NCI-H345 treated with DMSO at 0.1 percent for 48 hours (cell line): Measurements from ENCODE around the gene DDX51.

ENCODE experiments used
- DNase-seq: peaks from one replicate; lab custom pipeline; 2025; ENCODE audit not compliant: unreplicated experiment; lab: John Stamatoyannopoulos, UW

Gene DDX51, protein sequence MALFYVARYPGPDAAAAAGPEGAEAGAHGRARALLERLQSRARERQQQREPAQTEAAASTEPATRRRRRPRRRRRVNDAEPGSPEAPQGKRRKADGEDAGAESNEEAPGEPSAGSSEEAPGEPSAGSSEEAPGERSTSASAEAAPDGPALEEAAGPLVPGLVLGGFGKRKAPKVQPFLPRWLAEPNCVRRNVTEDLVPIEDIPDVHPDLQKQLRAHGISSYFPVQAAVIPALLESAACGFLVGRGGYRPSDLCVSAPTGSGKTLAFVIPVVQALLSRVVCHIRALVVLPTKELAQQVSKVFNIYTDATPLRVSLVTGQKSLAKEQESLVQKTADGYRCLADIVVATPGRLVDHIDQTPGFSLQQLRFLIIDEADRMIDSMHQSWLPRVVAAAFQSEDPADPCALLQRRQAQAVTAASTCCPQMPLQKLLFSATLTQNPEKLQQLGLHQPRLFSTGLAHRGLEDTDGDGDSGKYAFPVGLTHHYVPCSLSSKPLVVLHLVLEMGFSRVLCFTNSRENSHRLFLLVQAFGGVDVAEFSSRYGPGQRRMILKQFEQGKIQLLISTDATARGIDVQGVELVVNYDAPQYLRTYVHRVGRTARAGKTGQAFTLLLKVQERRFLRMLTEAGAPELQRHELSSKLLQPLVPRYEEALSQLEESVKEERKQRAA

GRCh38 chr12:132144115-132144809 is at the start of gene DDX51, which contains the start of gene NOC4L:
TSS of gene DDX51 (minus strand) at chr12:132144319. CDS start at chr12:132144296, 23 bp downstream.
TSS of gene NOC4L (plus strand) at chr12:132144457. CDS start at chr12:132144489, 32 bp downstream.
- peak; percentile 85 for DNase-seq

DNA sequence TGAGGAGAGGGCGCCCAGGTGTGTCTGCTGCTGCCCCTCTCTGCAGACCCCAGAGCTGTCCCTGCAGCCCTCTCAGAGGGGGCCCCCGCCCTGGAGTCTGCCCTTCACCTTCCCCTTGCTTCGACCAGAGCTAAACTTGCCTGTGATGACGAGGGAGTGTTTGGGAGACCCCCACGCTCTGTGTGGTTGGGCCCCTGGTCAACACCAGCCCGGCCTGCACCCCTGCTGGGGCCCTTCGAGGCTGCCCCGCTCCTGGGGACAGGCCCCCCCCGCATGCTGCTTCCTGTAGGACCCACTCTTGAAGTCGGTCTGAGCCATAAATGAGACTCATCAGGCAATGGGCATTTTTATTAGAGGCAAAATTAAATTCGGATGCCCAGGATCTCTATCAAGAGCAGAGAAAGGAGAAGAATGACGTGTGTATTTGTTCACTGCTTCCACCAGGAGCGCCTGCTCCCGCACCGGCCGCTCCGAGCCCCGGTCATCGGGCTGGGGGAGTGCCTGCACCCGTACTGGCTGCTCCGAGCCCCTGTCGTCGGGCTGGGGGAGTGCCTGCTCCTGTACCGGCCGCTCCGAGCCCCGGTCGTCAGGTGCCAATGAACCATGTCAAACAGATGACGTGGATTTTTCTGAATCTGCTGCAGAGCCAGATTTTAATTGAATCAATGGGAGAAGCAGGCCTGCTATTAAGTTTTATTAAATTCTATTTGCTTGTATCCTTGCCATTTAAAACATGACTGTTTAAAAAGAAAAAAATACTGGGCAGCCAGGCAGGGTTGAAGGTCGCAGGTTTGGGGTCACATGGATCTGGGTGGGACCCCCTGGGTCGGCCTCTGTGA is 47.8 kb upstream of the DDX51 start:
- no peak for DNase-seq

DNA sequence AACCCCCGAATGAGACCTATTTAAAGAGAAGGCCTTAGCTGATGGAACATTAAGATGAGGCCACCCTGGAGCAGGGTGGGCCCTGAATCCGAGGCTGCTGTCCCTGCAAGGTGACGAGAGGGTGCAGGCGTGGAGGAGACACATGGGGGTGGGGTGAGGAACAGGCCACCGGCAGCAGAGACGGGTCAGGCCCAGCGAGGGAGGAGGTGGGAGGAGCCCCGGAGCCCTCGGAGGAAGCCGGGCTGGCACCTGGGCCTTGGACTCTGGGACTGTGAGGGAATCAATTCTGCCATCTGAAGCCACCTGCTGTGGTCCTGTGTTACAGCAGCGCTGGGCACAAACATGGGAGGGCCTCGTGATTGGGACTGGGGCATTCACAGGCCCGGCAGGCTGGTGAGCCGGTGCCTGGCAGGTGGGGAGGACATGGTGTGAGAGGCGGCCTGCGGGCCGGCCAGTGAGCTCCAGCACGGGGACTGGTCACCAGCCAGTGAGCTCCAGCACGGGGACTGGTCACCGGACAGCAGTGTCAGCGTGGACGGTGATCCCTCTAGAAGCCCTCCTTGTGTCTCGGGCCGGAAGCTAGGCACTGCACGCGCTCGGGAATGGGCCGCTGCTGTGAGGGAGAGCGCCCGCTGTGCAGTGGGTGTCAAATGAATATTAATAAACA is 46.8 kb upstream of the DDX51 start:
- DNase-seq: no peak

- DNase-seq: no peak
Measured at GRCh38 chr12:132190012-132190755, 46.1 kb upstream of the DDX51 start.

GRCh38 chr12:132189378-132190011 is 45.4 kb upstream of the DDX51 start:
- DNase-seq: peak; percentile 77

DNA sequence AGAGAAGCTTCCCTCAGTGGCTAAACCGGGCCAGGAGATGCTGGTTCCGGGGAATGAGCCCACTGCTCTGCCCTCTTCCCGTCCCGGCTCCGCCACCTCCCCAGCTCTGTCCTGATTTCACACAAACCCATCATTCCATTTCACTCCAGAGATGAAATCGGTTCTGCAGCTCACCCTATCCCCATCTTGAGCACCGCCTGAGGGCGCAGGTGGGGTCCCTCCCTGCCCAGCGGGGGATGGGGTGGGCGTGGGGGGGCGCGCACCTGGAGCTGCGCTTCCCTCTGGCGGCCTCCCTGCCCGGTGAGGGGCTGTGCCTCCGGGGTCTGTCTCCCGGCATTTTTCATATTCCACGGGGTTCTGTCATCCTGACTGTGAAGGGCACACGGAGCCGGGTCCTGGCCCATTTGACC is 44.8 kb upstream of the DDX51 start:
- DNase-seq: no peak

- no peak for DNase-seq
Measured at GRCh38 chr12:132188451-132188901, 44.4 kb upstream of the DDX51 start.

- DNase-seq: no peak
Measured at GRCh38 chr12:132187646-132188450, 43.7 kb upstream of the DDX51 start.

DNA sequence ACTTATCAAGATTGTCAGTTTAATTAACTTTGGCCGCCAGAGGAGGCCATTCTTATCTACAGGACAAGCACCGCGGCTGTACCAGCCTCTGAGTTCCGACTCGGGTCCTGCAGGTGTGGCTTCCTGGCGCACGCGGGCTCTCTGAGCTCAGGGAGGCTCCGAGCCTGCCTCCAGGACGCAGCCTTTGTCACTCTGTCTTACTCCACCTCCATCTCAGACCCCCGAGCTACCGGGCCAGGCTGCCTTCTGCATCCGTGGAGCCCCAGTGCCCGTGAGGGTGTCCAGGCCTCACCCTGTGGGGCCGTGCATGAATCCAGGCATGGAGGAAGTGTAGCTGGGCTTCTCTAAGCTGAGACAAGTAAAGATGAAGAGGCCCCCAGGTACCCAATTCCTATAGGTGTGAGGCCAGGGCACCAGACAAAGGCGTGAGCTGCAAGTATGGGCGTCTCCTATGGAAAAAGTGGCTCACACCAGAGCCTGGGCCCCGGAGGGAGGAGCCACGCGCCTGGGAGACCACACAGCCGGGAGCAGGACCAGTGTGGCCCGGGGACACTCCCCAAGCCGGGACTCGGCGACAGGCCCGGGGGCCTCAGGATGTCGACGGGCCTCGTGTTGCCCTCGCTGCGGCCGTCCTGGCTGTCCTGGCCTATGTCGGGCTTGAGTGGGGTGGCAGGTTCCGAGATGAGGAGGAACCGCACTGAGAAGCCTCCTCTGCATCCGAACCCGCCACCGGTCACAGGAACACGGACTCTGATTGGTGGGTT is 42.9 kb upstream of the DDX51 start:
- no peak for DNase-seq

GRCh38 chr12:132186208-132186856 is 42.2 kb upstream of the DDX51 start:
- no peak for DNase-seq

- DNase-seq: no peak
Measured at GRCh38 chr12:132185705-132186104, 41.6 kb upstream of the DDX51 start.

GRCh38 chr12:132182711-132183365 is 38.7 kb upstream of the DDX51 start:
- DNase-seq: no peak

- no peak for DNase-seq
Measured at GRCh38 chr12:132182206-132182710, 38.1 kb upstream of the DDX51 start.

DNA sequence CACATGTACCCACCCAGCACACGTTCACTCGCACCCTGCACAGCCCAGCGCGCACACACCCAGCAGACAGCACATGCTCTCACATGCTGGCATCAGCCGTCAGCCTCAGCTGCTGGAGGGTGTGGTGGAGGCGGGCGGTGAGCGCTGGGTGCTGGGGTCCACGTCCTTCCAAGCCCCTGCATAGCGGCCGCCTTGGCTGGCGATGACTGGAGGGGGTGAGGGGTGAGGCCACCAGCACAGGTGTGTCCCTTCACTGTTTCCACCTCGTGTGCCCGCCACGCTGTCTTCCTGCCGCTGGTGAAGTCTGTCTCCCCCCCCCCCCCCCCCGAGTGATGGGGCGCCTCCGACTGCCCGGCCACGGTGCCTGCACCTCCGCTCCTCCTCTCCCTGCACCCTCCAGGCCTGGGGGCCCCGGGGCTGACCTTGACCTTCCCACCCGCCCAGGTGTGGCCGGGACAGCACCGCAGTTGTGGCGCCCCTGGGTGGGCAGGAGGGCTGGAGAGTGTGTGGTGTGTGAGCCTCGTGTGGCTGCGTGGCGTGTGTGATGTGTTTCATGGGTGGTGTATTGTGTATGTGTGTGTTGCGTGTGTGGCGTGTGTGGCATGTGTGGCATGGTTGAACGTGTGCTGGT is 37.6 kb upstream of the DDX51 start:
- DNase-seq: no peak

DNA sequence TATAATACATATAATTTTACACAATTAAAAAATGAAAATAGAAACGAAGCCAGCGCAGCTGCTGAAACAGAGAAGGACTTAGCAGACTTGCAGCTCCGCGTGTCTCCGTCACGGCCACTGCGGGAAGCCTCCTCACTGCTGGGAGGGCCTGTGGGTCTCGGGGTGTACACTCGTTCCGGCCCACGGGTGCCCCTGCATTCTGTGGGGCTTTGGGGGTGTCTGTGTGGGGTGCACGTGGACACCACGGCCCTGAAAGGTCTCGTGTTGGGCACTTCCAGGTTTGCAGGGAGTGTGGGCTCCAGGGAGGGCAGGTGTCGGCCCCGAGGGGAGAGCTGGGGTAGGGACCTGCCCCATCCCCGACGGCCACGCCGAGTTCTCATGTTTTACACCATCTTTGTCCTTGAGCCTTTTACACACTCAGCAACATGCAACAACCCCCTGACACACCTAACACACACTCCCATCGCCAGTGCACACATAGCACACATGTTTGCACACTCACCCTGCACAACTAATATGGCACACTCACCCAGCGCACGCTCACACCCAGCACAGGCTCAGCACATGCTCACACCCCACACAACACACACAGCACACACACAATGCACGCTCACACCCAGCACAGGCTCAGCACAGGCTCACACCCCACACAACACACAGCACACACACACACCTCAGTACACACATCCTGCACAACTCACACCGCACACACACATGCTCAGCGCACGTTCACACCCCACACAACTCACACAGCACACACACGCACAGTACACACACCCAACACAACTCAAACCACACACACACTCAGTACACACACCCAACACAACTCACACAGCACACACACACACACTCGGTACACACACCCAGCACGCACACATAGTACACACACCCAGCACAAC is 36.8 kb upstream of the DDX51 start:
- no peak for DNase-seq
